ENCODE results near the gene SLC10A1.
"Not testable (repeated sequence)": the region's sequence is repeated elsewhere in the genome, so short reads cannot be mapped to it uniquely, and the experiment has no call there.

SLC10A1 gene

GRCh38 chr14:69767369-69767999 lies 29.6 kb downstream of the SLC10A1 start:
- DNase-seq = peak; percentile 69

GRCh38 chr14:69766984-69767368 lies 30.1 kb downstream of the SLC10A1 start, which contains the start of gene SRSF5:
SRSF5 (plus strand) TSS chr14:69767142; CDS start chr14:69768157, 1,015 bp downstream.
- DNase-seq = peak; percentile 73

- DNase-seq = no peak
These were observed 33.1 kb downstream of the SLC10A1 start for GRCh38 chr14:69763761-69764510.

DNA sequence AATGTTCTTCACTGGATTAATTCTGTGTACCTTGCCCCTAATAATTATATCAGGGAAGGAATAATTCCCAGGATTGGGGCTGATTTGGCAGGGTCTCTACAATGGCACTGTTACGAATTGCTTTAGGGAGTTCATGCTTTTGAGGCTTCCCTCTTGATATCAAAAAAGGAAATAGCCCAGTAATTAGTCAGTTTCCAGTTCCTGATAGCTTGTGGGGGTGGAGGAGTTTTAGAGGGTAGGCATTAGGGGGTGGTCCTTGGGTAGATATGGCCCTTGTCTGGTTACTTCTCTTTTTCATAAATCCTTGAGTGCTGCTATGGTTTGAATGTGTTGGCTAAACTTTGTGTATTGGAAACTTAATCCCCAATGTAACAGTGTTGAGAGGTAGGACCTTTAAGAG lies 36.2 kb downstream of the SLC10A1 start:
- DNase-seq = no peak

DNA sequence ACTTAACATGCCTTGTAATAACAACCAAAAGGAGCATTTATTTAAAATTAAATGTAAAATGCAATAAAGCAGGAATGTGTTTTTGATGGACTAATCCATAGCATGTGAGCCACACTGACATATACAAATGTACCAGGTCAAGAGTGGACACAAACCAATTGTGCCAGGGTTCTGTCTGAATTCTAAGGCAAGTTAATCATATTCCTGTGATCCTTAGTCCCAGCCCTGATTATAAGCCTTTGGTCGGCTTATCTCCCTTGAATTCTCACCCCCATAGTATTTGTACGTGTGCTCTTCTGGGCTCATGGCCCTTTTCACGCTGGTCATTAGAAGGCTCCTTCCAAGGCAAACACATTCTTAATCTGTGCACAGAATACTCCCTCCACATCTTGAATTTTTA lies 40.7 kb downstream of the SLC10A1 start:
- no peak for DNase-seq

DNA sequence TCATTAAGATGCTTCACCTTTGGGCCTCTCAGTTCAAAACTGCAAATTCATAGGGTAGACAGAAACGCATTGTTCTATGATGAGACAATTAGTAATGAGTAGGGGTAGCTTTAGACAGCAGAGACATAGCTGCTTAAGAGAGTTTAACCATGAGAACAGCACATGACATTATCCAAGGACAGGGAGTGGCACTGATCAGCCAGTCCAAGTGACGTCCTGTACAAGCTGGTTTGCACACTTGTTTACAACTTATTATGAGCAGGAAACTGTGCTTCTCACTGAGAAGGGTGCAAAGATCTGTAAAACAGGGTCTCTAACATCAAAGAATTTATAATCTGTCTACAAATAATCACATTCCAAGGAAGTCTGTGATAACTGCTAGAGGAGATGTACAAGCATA lies 41.3 kb downstream of the SLC10A1 start:
- no peak for DNase-seq

DNA sequence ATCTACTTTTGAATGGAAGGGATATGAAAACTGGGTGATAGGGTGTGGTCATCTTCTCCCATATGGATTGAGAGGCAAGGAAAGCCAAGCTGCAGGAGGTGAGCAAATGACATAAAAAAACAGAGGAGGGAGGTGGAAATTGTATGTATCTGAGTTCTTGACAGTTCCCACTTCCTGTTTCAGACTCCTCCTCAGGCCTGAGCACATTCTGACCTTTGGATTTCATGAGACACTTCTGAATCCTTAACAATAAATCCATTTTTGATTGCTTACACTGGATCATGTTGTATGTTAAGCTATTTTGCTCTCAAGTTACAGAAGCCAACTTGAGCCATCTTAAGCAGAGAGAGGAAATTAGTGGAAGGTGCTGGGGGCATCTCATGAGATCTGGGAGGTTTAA lies 41.7 kb downstream of the SLC10A1 start:
- no peak for DNase-seq

- no peak for DNase-seq
These were observed 42.6 kb downstream of the SLC10A1 start for GRCh38 chr14:69754487-69754886.

DNA sequence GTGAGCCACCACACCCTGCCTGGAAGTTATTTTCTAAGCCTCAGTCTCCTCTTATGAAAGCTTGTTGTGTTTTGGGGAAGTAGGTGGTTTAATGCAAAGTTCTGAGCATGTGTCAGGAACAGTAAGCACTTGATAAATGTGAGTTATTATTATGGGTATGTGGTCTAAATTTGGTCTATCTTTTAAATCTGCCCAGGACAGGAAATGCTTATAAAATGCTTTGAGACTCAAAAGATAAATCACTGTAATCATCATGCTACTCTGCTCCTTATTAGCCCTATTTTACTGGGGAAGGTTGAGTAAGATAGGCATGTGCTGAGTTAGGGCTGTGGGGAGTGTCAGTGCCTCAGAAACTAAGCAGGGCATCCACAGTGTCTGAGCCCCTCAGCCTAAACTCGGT lies 43.2 kb downstream of the SLC10A1 start:
- no peak for DNase-seq

DNA sequence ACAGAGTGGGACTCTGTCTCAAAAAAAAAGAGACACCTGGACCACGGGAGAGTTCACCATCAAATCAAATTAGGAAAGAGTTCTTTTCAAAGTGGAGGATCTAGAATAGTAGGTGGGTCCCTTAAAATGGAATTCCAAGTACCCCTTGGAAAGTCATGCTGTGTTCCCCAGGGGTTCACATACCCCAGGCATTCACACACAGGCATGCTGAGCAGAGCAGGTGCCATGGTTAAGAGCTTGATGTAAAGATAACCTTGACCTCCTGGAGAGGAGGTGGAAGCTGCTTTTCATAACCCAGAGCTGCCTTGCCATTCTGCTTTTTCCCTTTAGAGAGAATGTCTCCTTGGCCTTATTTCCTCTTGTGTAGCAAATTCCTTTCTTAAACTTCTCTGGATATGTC lies 44.3 kb downstream of the SLC10A1 start:
- DNase-seq = no peak

GRCh38 chr14:69750495-69750894 lies 46.5 kb downstream of the SLC10A1 start:
- DNase-seq = no peak

DNA sequence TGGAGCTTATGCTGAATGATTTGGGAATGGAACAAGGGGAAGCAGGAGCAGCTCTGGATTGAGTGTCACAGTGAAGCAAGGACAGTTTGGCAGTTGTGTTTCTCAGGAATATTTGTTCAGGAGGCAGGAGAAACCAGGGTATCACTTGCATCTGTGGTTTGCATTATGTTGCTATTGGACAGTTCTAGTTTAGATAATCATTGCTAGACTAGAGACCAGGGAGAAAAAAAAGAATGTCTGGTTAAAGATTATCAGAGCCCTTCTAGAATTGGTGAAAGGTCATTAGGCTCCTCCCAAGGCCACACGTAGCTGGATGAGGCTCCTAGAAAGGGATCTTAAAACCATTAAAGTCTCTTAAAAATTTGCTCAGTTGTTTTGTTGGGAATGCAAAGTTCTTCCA lies 47.1 kb downstream of the SLC10A1 start:
- DNase-seq = no peak

DNA sequence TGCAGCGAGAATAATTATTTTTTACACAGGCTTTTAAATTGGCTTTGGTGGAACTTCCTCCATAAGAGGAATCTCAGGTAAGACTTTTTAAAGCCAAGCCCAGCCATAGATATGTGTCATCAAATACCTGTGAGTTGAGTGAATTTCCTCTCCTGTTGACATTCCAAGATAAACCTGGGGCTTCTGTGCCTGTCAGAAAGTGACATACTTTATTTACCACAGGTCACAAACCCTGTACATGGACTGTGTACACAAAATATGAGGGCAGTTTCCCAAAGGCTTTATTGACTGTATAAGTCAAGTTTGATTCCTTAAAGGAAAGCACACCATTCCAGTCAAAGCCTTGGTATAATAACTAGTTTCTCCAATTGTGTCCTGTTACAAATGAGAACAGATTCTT lies 56.0 kb downstream of the SLC10A1 start:
- no peak for DNase-seq

DNA sequence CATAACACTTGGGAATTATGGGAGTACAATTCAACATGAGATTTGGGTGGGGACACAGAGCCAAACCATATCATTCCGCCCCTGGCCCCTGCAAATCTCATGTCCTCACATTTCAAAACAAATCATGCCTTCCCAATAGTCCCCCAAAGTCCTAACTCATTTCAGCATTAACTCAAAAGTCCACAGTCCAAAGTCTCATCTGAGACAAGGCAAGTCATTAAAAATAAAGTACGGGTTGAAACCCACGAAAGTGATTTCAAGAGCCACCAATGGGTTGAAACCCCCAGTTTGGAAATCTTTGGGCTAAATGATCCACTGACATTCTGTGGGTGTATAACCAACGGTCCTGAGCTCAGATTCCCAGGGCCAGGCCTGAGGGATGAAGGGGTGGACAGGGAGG lies 60.6 kb downstream of the SLC10A1 start:
- not testable (repeated sequence) for DNase-seq

DNA sequence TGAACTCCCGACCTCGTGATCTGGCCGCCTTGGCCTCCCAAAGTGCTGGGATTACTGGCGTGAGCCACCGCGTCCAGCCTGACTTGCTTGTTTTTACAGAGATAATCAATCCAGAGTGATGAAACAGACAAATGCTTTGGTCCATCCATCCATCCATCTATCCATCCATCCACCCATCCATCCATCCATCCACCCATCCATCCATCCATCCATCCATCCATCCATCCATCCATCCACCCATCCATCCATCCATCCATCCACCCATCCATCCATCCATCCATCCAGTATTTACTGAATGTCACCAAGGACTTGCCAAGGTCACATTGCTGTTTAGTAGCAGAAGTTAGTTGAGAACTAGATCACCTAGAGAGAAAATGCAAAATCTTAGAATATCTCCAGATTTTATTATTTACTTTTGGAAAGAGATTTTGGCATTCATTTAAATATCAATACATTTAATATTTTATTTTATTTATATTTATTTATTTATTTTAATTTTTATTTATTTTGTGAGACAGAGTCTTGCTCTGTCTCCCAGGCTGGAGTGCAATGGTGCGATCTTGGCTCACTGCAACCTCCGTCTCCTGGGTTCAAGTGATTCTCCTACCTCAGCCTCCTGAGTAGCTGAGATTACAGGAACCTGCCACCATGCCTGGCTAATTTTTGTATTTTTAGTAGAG lies 65.0 kb downstream of the SLC10A1 start:
- not testable (repeated sequence) for DNase-seq

GRCh38 chr14:69727860-69728259 lies 69.2 kb downstream of the SLC10A1 start:
- no peak for DNase-seq

GRCh38 chr14:69726761-69727511 lies 70.1 kb downstream of the SLC10A1 start:
- peak; percentile 78 for DNase-seq
